MM.1S (cell line): ENCODE results near the gene SWT1.

Source experiments
- CTCF ChIP-seq: fragments of 300-600 bp; sonication (generic); IDR thresholded peaks from 2 replicates; pipeline ENCODE4 v1.5.1; 2016; ENCODE audit warnings: antibody characterized with exemption, low read length, mixed read lengths
- EZH2 ChIP-seq: fragments of 300-600 bp; sonication (generic); optimal IDR thresholded peaks from 2 replicates; pipeline ENCODE3; 2017; ENCODE audit warnings: low read depth, mild to moderate bottlenecking, antibody characterized with exemption, low read length, mixed read lengths
- EZH2phosphoT487 ChIP-seq: fragments of 300-600 bp; sonication (generic); IDR thresholded peaks from 2 replicates; pipeline ENCODE4 v1.6.1; 2018; ENCODE audit warnings: antibody characterized with exemption, low read length

- TF ChIP-seq CTCF (no peak), EZH2phosphoT487 (no peak), EZH2 (no peak)
These were observed 165.7 kb downstream of the SWT1 start for GRCh38 chr1:185322636-185323035.
